H9 (cell line): ENCODE results near the gene RAPH1. TPM values are rescaled to one million over a fixed set of nuclear protein-coding genes. Genes with fewer than 3 reads are reported as not detected.

Source experiments
- DNase-seq: peaks from one replicate; pipeline ENCODE4 v3.0.0-alpha.2; 2017
- H2AFZ ChIP-seq: one replicate; pipeline ENCODE4 v1.6.1; 2013; ENCODE audit warnings: mild to moderate bottlenecking, low read length, control low read depth, moderate library complexity
- H2AK5ac ChIP-seq: 2 replicates; pipeline ENCODE4 v1.6.1; 2013; ENCODE audit warnings: low read length, control low read depth, mixed read lengths; ENCODE audit not compliant: insufficient read length
- H2BK120ac ChIP-seq: one replicate; pipeline ENCODE4 v1.6.1; 2013; ENCODE audit warnings: low read depth, mild to moderate bottlenecking, low read length, control low read depth, inconsistent platforms; ENCODE audit not compliant: poor library complexity, severe bottlenecking
- H2BK12ac ChIP-seq: 2 replicates; pipeline ENCODE4 v1.6.1; 2013; ENCODE audit warnings: low read length, control low read depth, mixed read lengths, low read depth; ENCODE audit not compliant: insufficient read length
- H2BK15ac ChIP-seq: 2 replicates; pipeline ENCODE4 v1.6.1; 2013; ENCODE audit warnings: low read depth, low read length, control low read depth
- H2BK20ac ChIP-seq: one replicate; pipeline ENCODE4 v1.6.1; 2013; ENCODE audit warnings: low read depth, mild to moderate bottlenecking, low read length, control low read depth, inconsistent platforms; ENCODE audit not compliant: poor library complexity, severe bottlenecking
- H2BK5ac ChIP-seq: 2 replicates; pipeline ENCODE4 v1.6.1; 2013; ENCODE audit warnings: low read length, control low read depth, mixed read lengths; ENCODE audit not compliant: insufficient read length
- H3K14ac ChIP-seq: 2 replicates; pipeline ENCODE4 v1.6.1; 2013; ENCODE audit warnings: low read length, control low read depth; ENCODE audit not compliant: insufficient read depth
- H3K18ac ChIP-seq: 2 replicates; pipeline ENCODE4 v1.6.1; 2013; ENCODE audit warnings: low read depth, mild to moderate bottlenecking, mixed read lengths, low read length, control low read depth; ENCODE audit not compliant: insufficient read length
- H3K23ac ChIP-seq: 2 replicates; pipeline ENCODE4 v1.6.1; 2013; ENCODE audit warnings: low read length, control low read depth, mixed read lengths, low read depth; ENCODE audit not compliant: insufficient read length
- H3K23me2 ChIP-seq: 2 replicates; pipeline ENCODE4 v1.6.1; 2013; ENCODE audit warnings: low read depth, mild to moderate bottlenecking, mixed read lengths, low read length, control low read depth; ENCODE audit not compliant: insufficient read length, poor library complexity, severe bottlenecking
- H3K27ac ChIP-seq: 2 replicates; pipeline ENCODE4 v1.5.1; 2013; ENCODE audit warnings: low read length, control low read depth, mixed read lengths, low read depth; ENCODE audit not compliant: insufficient read length
- H3K27me3 ChIP-seq: 2 replicates; pipeline ENCODE4 v1.6.1; 2013; ENCODE audit warnings: low read length, control low read depth, inconsistent platforms; ENCODE audit not compliant: insufficient read depth
- H3K4ac ChIP-seq: 2 replicates; pipeline ENCODE4 v1.6.1; 2013; ENCODE audit warnings: low read depth, mild to moderate bottlenecking, control low read depth, inconsistent platforms, low read length, moderate library complexity
- H3K4me1 ChIP-seq: 2 replicates; pipeline ENCODE4 v1.6.1; 2013; ENCODE audit warnings: low read length, control low read depth, inconsistent platforms; ENCODE audit not compliant: insufficient read depth
- H3K4me2 ChIP-seq: 2 replicates; pipeline ENCODE4 v1.6.1; 2013; ENCODE audit warnings: low read length, control low read depth, mixed read lengths; ENCODE audit not compliant: insufficient read length, insufficient read depth
- H3K56ac ChIP-seq: 2 replicates; pipeline ENCODE4 v1.6.1; 2013; ENCODE audit warnings: low read depth, mild to moderate bottlenecking, mixed read lengths, low read length, control low read depth; ENCODE audit not compliant: insufficient read length
- H3K79me1 ChIP-seq: 2 replicates; pipeline ENCODE4 v1.6.1; 2013; ENCODE audit warnings: low read depth, mild to moderate bottlenecking, moderate library complexity, low read length, control low read depth, inconsistent platforms; ENCODE audit not compliant: insufficient read depth, poor library complexity, severe bottlenecking
- H3K79me2 ChIP-seq: 2 replicates; pipeline ENCODE4 v1.6.1; 2013; ENCODE audit warnings: low read length, control low read depth, inconsistent platforms; ENCODE audit not compliant: insufficient read depth
- H3K9ac ChIP-seq: 2 replicates; pipeline ENCODE4 v1.6.1; 2013; ENCODE audit warnings: low read length, control low read depth, mixed read lengths; ENCODE audit not compliant: insufficient read length; ENCODE audit errors: extremely low read depth
- H3K9me3 ChIP-seq: one replicate; pipeline ENCODE4 v1.6.1; 2013; ENCODE audit warnings: low read depth, low read length, inconsistent platforms; ENCODE audit not compliant: control insufficient read depth
- H3T11ph ChIP-seq: one replicate; pipeline ENCODE4 v1.6.1; 2013; ENCODE audit warnings: mild to moderate bottlenecking, low read length, control low read depth, inconsistent platforms
- H4K20me1 ChIP-seq: one replicate; pipeline ENCODE4 v1.6.1; 2013; ENCODE audit not compliant: control insufficient read depth, insufficient read length, insufficient read depth
- H4K5ac ChIP-seq: 2 replicates; pipeline ENCODE4 v1.6.1; 2013; ENCODE audit warnings: low read depth, mild to moderate bottlenecking, mixed read lengths, low read length, control low read depth; ENCODE audit not compliant: insufficient read length
- H4K8ac ChIP-seq: replicated peaks from 2 replicates; pipeline ENCODE4 v1.6.1; 2013; ENCODE audit warnings: low read length, control low read depth, mixed read lengths, low read depth; ENCODE audit not compliant: insufficient read length
- H4K91ac ChIP-seq: 2 replicates; pipeline ENCODE4 v1.6.1; 2013; ENCODE audit warnings: low read depth, mild to moderate bottlenecking, moderate library complexity, mixed read lengths, low read length, control low read depth; ENCODE audit not compliant: insufficient read length
- H3K27ac Mint-ChIP-seq, 3 experiments: 2 replicates in 2 of 3; 3 replicates in 1 of 3; pipeline ENCODE4 v1.8.0; 2020 to 2021; ENCODE audit warnings: mixed read lengths in 3 of 3, mild to moderate bottlenecking in 1 of 3, moderate library complexity in 1 of 3
- H3K27me3 Mint-ChIP-seq: 2 replicates; pipeline ENCODE4 v1.8.0; 2021; ENCODE audit warnings: low read depth, mild to moderate bottlenecking, moderate library complexity, mixed read lengths
- H3K36me3 Mint-ChIP-seq, 3 experiments: 2 replicates in 2 of 3; 3 replicates in 1 of 3; pipeline ENCODE4 v1.8.0; 2020 to 2021; ENCODE audit warnings: low read depth in 3 of 3, mixed read lengths in 3 of 3; ENCODE audit not compliant: insufficient read depth in 1 of 3
- H3K4me1 Mint-ChIP-seq, 2 experiments: 2 replicates each; pipeline ENCODE4 v1.8.0; 2020; ENCODE audit warnings: mixed read lengths in 2 of 2
- H3K4me3 Mint-ChIP-seq, 2 experiments: 2 replicates in 1 of 2; 3 replicates in 1 of 2; pipeline ENCODE4 v1.8.0; 2020 to 2021; ENCODE audit warnings: mild to moderate bottlenecking in 2 of 2, mixed read lengths in 2 of 2, moderate library complexity in 1 of 2
- H3K9me3 Mint-ChIP-seq, 2 experiments: 2 replicates in 1 of 2; 3 replicates in 1 of 2; pipeline ENCODE4 v1.8.0; 2020; ENCODE audit warnings: mild to moderate bottlenecking in 2 of 2, mixed read lengths in 2 of 2, moderate library complexity in 1 of 2
- CTCF ChIP-seq: fragments of 200-600 bp; sonication (generic); conservative IDR thresholded peaks from 3 replicates; pipeline ENCODE4 v1.8.0; 2021; ENCODE audit warnings: antibody characterized with exemption, mild to moderate bottlenecking
- WGBS: extraction: QIAGEN DNeasy Blood & Tissue Kit; methylation state at CpG from one replicate; pipeline ENCODE4 v1.1.7; 2013; ENCODE audit warnings: missing lambda C conversion rate, low lambda C conversion rate, mixed read lengths; ENCODE audit not compliant: insufficient read length; ENCODE audit errors: extremely low coverage; 5-methylcytosine and 5-hydroxymethylcytosine counted together
- total RNA-seq: library from RNA; stranded (reverse); gene quantifications from 2 replicates; pipeline ENCODE4 v1.2.1, GENCODE V29; 2021

The RAPH1 gene
- total RNA-seq, 1 experiment from 2014 or later, result 17.1 TPM

DNA sequence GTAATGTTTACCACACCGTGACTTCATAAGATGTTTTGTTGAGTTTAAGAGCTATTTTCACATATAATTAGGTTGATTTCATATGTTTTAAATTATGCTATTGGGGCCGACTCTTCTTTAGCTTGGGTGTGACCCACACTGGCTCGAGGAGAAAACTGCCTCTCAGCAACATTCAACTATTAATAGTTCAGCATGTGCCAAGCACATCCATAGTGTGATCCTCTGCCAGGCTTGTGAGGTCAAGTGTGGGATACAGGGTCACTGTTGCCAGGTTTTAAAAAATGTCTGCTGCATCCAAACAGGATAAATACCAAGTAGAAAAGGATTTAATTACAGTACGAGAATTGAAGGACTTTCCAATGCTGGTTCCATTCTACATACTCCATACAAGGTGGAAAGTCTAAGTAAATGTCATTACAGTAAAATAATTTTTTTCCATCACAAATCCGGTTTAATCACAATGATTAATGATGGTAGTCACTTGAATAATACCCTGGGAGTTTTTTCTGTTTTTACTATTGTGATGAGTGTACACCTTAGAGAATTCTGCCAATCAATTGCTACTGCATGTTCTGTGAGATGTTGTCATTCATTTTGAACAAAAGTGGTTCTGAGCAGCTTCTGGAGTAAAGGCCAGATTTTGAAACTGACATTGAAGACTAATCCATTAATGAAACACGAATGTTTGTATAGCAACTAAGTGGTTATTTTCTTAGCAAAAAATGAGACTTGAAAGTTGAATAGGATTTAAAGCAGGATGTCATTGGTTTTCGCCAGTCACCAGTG, 122.4 kb downstream of the RAPH1 start:
- no peak overlapping the region for H3K14ac ChIP-seq
- H3K56ac ChIP-seq, result no peak overlapping the region
- no peaks in the 10 kb centered on the region for H3K27me3 ChIP-seq
- H3K23ac ChIP-seq, result no peak overlapping the region
- no peak overlapping the region for H3K27ac ChIP-seq
- no peak overlapping the region for H3T11ph ChIP-seq
- no peak overlapping the region for H4K5ac ChIP-seq
- no CpG with 5 or more reads among the region's 7 CpGs for WGBS
- H3K18ac ChIP-seq, result no peak overlapping the region
- Mint-ChIP-seq H3K27me3 (no peaks in the 10 kb centered on the region), H3K4me3 (no peak overlapping the region), H3K9me3 (no peaks in the 10 kb centered on the region), H3K36me3 (peaks cover 31 to 64% (median 53%) of the 10 kb centered on the region in 3 experiments; a peak in 6 of 7 replicates), H3K27ac (no peak overlapping the region), H3K4me1 (no peaks in the 10 kb centered on the region)
- no peak for TF ChIP-seq CTCF
- no peak overlapping the region for H2AK5ac ChIP-seq
- H2AFZ ChIP-seq, result no peak overlapping the region
- no peaks in the 10 kb centered on the region for H3K4me1 ChIP-seq
- H4K91ac ChIP-seq, result no peak overlapping the region
- no peaks in the 10 kb centered on the region for H3K23me2 ChIP-seq
- H2BK120ac ChIP-seq, result no peak overlapping the region
- no peaks in the 10 kb centered on the region for H3K9me3 ChIP-seq
- no peak overlapping the region for H3K4me2 ChIP-seq
- no peaks in the 10 kb centered on the region for H4K20me1 ChIP-seq
- no peak overlapping the region for H3K4ac ChIP-seq
- no peak overlapping the region for H2BK15ac ChIP-seq
- no peak for DNase-seq
- no peak overlapping the region for H2BK5ac ChIP-seq
- no peak overlapping the region for H3K9ac ChIP-seq
- H3K79me1 ChIP-seq, result no peaks in the 10 kb centered on the region
- no peak overlapping the region for H2BK20ac ChIP-seq
- no peak overlapping the region for H4K8ac ChIP-seq
- H2BK12ac ChIP-seq, result no peak overlapping the region
- no peaks in the 10 kb centered on the region for H3K79me2 ChIP-seq
